NCI-H2196 treated with DMSO at 0.1 percent for 48 hours (cell line): Measurements from ENCODE around the gene KIAA1217.

Experiments
- DNase-seq: peaks from one replicate; lab custom pipeline; 2025; ENCODE audit not compliant: unreplicated experiment; lab: John Stamatoyannopoulos, UW

KIAA1217 gene

GRCh38 chr10:24207341-24207740 lies 1.6 kb upstream of the KIAA1217 start:
- DNase-seq = no peak

GRCh38 chr10:24207781-24208611 lies 942 bp upstream of the KIAA1217 start:
- DNase-seq = no peak

DNA sequence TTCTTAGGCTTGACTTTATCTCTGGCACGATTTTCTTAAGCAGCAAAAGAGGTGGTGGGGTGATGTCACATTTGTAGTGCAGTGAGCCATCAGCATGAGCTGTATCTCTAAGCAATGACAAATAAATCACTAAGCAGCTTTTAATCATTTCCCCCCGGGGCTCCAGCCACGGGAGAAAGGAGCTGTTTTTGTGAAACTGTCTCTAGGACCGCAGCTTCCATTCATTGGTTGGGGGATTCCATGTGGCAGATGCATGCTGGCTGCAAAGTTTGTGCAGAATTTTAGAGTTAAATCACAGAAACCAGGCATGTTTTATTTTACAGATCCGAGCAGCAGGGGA lies 464 bp downstream of the KIAA1217 start:
- no peak for DNase-seq

DNA sequence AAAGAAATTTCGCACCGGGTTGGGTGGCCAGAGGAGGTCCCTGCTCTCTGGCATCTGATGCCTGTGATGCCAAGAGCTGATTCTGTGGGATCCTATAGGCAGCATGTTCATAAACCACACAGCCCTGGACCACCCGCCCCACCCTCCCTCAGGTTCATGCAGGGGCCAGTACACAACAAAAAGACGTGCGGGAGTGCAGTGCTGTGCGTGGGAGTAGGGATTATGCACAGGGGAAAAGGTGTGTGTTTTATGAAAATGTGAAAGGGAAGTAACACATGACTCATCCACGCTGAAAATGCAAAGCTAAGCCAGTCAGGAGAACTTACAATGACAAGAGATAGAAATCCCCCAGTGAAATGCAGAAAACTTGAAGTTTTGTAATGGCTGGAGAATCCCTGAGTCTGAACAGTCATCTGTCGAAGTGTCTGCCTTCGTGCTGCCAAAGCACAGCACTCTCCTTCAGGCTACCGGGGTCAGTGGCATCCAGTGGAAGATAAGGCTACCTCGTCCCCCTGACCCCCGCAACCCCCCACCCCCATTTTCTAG lies 1.1 kb downstream of the KIAA1217 start:
- no peak for DNase-seq

DNA sequence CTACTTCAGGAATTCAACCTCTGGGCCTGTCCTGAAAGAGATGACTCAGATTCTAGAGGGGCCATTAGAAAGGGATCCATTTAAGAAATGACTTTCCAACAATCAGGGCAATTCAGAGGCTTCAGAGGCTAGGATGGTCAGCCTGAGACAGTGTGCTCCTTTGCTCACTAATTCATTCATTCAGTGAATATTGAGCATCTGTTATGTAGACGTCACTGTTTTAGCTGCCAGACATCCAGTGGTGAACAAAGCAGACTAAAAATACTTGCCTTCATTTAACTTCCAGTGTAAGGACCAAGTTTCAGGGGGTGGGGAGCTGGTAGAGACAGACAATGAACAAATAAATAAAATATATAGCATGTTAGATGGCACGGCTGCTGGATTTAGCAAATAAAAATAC lies 1.6 kb downstream of the KIAA1217 start:
- no peak for DNase-seq

- DNase-seq = no peak
Measured at GRCh38 chr10:24213266-24213665, 4.3 kb downstream of the KIAA1217 start.

- no peak for DNase-seq
Measured at GRCh38 chr10:24213881-24214280, 4.9 kb downstream of the KIAA1217 start.

GRCh38 chr10:24214762-24215161 lies 5.8 kb downstream of the KIAA1217 start:
- no peak for DNase-seq

- DNase-seq = no peak
Measured at GRCh38 chr10:24215196-24215595, 6.3 kb downstream of the KIAA1217 start.

GRCh38 chr10:24215603-24216002 lies 6.7 kb downstream of the KIAA1217 start:
- no peak for DNase-seq

DNA sequence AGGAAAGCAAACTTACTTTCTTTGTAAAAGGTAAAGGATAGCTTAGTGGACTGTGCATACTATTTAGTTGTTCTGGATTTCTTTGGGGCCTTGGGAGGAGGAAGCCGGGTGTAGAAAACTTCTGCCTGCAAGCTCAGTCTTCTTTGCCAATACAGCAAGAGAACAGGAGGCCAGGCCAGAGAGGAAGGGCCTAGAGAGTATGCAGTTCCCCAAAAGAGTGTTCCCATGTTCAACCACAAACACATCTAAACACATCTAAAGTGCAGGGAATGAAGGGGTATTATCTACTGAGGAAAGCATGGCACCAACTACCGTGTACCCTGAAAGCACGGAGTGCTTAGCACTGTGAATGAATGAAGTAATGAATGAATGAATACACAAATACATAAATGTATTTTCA lies 11.0 kb downstream of the KIAA1217 start:
- no peak for DNase-seq

GRCh38 chr10:24223341-24223740 lies 14.4 kb downstream of the KIAA1217 start:
- DNase-seq = no peak

- DNase-seq = no peak
Measured at GRCh38 chr10:24223953-24224352, 15.0 kb downstream of the KIAA1217 start.

DNA sequence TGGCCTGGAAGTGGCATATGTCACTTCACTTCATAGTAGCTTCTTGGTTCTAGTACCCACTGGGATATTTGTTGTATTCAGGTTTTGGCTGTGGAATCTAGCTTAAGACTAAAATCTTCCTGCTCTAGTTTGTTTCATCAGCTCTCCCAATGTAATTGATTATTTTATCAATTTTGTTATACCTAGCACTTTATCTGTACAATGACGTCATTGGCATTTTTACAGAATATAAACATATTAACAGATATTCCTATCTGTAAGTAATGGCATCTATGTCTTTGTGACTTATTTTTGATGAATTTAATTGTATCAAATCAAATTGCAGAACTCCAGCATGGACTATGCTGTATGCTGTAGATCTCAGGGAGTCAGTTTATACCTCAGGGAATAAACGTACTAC lies 19.7 kb downstream of the KIAA1217 start:
- no peak for DNase-seq

DNA sequence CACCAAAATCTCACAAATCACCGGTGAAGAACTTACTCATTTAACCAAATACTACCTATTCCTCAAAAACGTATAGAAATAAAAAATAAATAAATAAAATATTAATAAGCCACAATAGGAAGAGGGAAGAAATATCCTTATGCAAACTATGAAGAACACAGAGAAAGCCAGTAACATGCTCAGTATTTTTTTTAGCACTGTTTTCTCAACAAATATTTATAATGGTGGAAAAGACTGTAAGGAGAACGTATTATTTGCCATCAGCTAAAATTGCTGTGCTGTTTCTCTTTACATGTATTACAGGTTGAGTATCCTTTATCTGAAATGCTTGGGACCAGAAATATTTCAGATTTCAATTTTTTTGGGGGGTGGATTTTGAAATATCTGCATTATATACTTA lies 21.0 kb downstream of the KIAA1217 start:
- DNase-seq = no peak

DNA sequence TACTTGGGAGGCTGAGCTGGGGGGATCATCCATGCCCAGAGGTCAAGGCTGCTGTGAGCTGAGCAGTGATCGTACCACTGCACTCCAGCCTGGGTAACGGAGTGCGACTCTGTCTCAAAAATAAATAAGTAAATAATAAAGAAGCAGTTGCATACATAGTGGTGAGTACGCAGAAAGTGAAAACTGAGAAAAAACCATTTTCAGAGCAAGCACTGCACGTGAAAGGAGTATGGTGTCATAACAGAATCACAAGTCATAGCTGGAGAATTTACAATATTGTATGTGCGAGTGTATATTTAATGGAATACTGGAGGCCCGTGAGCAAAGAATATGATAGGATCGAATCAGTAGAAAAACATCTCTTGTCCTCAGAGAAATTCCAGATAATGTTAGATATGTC lies 22.3 kb downstream of the KIAA1217 start:
- no peak for DNase-seq

- no peak for DNase-seq
Measured at GRCh38 chr10:24234784-24235183, 25.8 kb downstream of the KIAA1217 start.

GRCh38 chr10:24235471-24235870 lies 26.5 kb downstream of the KIAA1217 start:
- no peak for DNase-seq

GRCh38 chr10:24237801-24238395 lies 29.0 kb downstream of the KIAA1217 start:
- DNase-seq = no peak

DNA sequence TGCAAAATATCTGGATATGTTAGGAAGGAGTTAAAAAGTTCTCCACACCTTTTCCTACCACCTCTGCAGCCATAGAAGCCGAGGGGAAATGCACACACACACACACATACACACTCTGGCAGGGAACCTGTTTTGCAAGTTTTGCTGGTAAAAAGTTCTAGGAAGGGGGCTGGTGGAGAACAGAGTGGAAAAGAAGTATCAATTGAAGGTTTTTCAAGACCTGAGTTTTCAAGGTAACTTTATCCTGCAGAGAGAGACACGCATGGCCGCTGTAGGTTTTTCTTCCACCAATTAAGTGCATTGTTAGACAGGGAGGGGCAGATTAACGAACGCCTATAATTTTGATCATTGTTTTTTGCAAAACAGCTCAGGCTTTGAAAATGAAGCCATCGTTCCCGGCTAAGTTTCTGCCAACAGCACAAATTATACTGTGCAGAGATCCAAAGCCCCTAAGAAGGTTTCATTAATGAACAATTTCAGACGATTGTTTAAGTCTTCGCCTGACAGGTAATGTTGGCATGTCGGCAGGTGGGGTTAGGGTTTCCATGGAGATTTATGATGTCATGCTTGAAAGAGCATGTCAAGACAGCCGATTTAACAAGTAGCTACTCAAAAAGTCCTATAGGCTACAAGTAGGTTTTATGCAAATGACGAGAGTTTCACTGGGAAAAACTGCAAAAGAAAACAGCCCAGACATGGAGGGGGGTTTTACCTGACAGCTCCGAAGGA lies 29.7 kb downstream of the KIAA1217 start:
- DNase-seq = no peak

DNA sequence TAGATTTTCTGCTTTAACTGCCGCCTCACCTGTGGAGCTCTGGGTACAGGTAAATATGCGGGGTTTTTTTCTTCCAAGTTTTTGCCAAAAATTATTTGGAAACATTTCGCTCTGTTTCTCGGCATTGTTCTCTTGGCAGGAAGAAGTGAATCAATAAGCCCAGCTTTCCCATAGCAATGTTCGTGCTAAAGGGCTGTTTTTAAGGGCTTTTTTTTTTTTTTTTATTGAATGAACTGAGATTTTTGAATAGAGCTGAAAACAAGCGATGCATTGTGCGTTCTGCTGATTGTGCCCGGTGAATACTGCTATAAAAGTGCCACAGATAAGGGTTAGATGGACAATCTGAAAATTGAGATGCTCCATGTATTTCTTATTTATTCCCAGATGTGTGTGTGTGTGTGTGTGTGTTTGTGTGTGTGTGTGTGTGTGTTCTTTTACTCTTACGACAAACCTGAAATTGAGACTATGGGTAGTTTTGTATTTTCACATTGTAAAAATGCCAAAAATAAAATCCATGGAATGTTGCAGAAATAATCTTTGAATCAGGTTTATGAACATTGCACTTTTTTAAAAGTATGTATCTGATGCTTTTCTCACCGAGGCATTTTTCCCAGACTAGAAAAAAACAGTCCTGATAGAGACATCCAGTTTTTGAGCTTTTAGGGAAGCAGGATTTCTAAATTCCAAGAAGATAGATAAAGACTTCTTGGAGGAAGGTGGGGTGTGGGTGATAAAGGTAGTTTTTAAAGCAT lies 30.5 kb downstream of the KIAA1217 start:
- no peak for DNase-seq
